KMS-11 (cell line): ENCODE measurements around the gene LENG9.
"Not testable (repeated sequence)": the region's sequence is repeated elsewhere in the genome, so short reads cannot be mapped to it uniquely, and the experiment has no call there.

Experiments used
- H2AFZ ChIP-seq: fragments of 200-600 bp; sonication (generic); 2 replicates; pipeline ENCODE4 v1.6.1; 2016; ENCODE audit warnings: antibody characterized with exemption, mixed run types, low read depth
- H3K27ac ChIP-seq: fragments of 200-600 bp; sonication (generic); 2 replicates; pipeline ENCODE4 v1.6.1; 2016; ENCODE audit warnings: mild to moderate bottlenecking, mixed run types
- H3K27me3 ChIP-seq: fragments of 200-600 bp; sonication (generic); 2 replicates; pipeline ENCODE4 v1.6.1; 2017; ENCODE audit warnings: mild to moderate bottlenecking, low read depth, mixed run types, moderate library complexity; ENCODE audit not compliant: insufficient read depth
- H3K36me3 ChIP-seq: fragments of 200-600 bp; sonication (generic); 2 replicates; pipeline ENCODE4 v1.6.1; 2017; ENCODE audit warnings: mild to moderate bottlenecking, mixed run types; ENCODE audit not compliant: insufficient read depth
- H3K4me1 ChIP-seq: fragments of 200-600 bp; sonication (generic); 2 replicates; pipeline ENCODE4 v1.6.1; 2016; ENCODE audit warnings: mild to moderate bottlenecking, low read depth, mixed run types; ENCODE audit not compliant: poor library complexity, severe bottlenecking
- H3K4me2 ChIP-seq: fragments of 200-600 bp; sonication (generic); 2 replicates; pipeline ENCODE4 v1.7.0; 2016; ENCODE audit warnings: mild to moderate bottlenecking, mixed run types
- H3K4me3 ChIP-seq: fragments of 200-600 bp; sonication (generic); IDR thresholded peaks from 2 replicates; pipeline ENCODE4 v1.6.1; 2017; ENCODE audit warnings: low read depth, low read length, mixed read lengths; ENCODE audit not compliant: insufficient read depth
- H3K79me2 ChIP-seq: fragments of 200-600 bp; sonication (generic); 2 replicates; pipeline ENCODE4 v1.6.1; 2016; ENCODE audit warnings: low read depth, mixed run types; ENCODE audit not compliant: insufficient read depth
- H3K9ac ChIP-seq: fragments of 200-600 bp; sonication (generic); 2 replicates; pipeline ENCODE4 v1.6.1; 2016; ENCODE audit warnings: mild to moderate bottlenecking, mixed run types
- H4K20me1 ChIP-seq: fragments of 200-600 bp; sonication (generic); 2 replicates; pipeline ENCODE4 v1.6.1; 2016; ENCODE audit warnings: mild to moderate bottlenecking, mixed run types; ENCODE audit not compliant: insufficient read depth
- CTCF ChIP-seq: fragments of 200-600 bp; sonication (generic); conservative IDR thresholded peaks from 2 replicates; pipeline ENCODE4 v1.6.1; 2017; ENCODE audit warnings: low read depth, mild to moderate bottlenecking, antibody characterized with exemption, low read length, moderate library complexity, mixed read lengths

LENG9 gene

GRCh38 chr19:54493967-54494585, 30.5 kb upstream of the LENG9 start:
- no peak overlapping the region for H3K4me2 ChIP-seq
- no peak overlapping the region for H2AFZ ChIP-seq
- H3K27ac ChIP-seq, result no peak overlapping the region
- H4K20me1 ChIP-seq, result no peaks in the 10 kb centered on the region
- H3K9ac ChIP-seq, result no peak overlapping the region
- no peak overlapping the region for H3K4me3 ChIP-seq
- no peaks in the 10 kb centered on the region for H3K36me3 ChIP-seq
- peaks cover 39% of the 10 kb centered on the region for H3K27me3 ChIP-seq
- TF ChIP-seq CTCF, result no peak
- H3K79me2 ChIP-seq, result no peaks in the 10 kb centered on the region
- H3K4me1 ChIP-seq, result no peaks in the 10 kb centered on the region

- H3K9ac ChIP-seq, H3K79me2 ChIP-seq, H3K4me2 ChIP-seq, H2AFZ ChIP-seq, H3K4me3 ChIP-seq, H3K36me3 ChIP-seq, H3K4me1 ChIP-seq, H3K27ac ChIP-seq, H4K20me1 ChIP-seq: not testable (repeated sequence)
- H3K27me3 ChIP-seq, result peaks cover 37% of the 10 kb centered on the region
Observed at GRCh38 chr19:54493056-54493455, 29.5 kb upstream of the LENG9 start.

- H3K36me3 ChIP-seq, result no peaks in the 10 kb centered on the region
- H4K20me1 ChIP-seq, result no peaks in the 10 kb centered on the region
- peaks cover 41% of the 10 kb centered on the region for H3K27me3 ChIP-seq
- no peaks in the 10 kb centered on the region for H3K79me2 ChIP-seq
- H3K4me2 ChIP-seq, result no peak overlapping the region
- no peak overlapping the region for H2AFZ ChIP-seq
- TF ChIP-seq CTCF, result no peak
- no peak overlapping the region for H3K4me3 ChIP-seq
- no peak overlapping the region for H3K27ac ChIP-seq
- no peaks in the 10 kb centered on the region for H3K4me1 ChIP-seq
- H3K9ac ChIP-seq, result no peak overlapping the region
Observed at GRCh38 chr19:54492568-54492967, 29.0 kb upstream of the LENG9 start.

GRCh38 chr19:54489766-54490165, 26.2 kb upstream of the LENG9 start:
- Histone ChIP-seq H3K27ac (no peak overlapping the region), H3K36me3 (no peaks in the 10 kb centered on the region), H3K9ac (no peak overlapping the region), H3K4me3 (no peak overlapping the region), H2AFZ (no peak overlapping the region), H3K79me2 (no peaks in the 10 kb centered on the region), H3K27me3 (peaks cover 39% of the 10 kb centered on the region), H4K20me1 (no peaks in the 10 kb centered on the region), H3K4me2 (no peak overlapping the region), H3K4me1 (no peaks in the 10 kb centered on the region)
- no peak for TF ChIP-seq CTCF

- no peak overlapping the region for H3K4me3 ChIP-seq
- no peaks in the 10 kb centered on the region for H3K4me1 ChIP-seq
- H4K20me1 ChIP-seq, result no peaks in the 10 kb centered on the region
- H2AFZ ChIP-seq, result no peak overlapping the region
- no peak for TF ChIP-seq CTCF
- H3K79me2 ChIP-seq, result no peaks in the 10 kb centered on the region
- H3K36me3 ChIP-seq, result no peaks in the 10 kb centered on the region
- H3K27me3 ChIP-seq, result peaks cover 40% of the 10 kb centered on the region
- H3K9ac ChIP-seq, result no peak overlapping the region
- H3K4me2 ChIP-seq, result no peak overlapping the region
- H3K27ac ChIP-seq, result no peak overlapping the region
Observed at GRCh38 chr19:54489341-54489740, 25.8 kb upstream of the LENG9 start.
